Activated T-cell treated with anti-CD3 and anti-CD28 coated beads, Interleukin-2, amount 50 U/mL, for 1 hour (primary cell): ENCODE measurements around the gene TBX4.
A peak's percentile ranks its signal among the peaks of the same experiment; 100 is the strongest.

Source experiments
- DNase-seq: peaks from one replicate; pipeline ENCODE4 v3.0.0-alpha.2; 2020

The TBX4 gene

DNA sequence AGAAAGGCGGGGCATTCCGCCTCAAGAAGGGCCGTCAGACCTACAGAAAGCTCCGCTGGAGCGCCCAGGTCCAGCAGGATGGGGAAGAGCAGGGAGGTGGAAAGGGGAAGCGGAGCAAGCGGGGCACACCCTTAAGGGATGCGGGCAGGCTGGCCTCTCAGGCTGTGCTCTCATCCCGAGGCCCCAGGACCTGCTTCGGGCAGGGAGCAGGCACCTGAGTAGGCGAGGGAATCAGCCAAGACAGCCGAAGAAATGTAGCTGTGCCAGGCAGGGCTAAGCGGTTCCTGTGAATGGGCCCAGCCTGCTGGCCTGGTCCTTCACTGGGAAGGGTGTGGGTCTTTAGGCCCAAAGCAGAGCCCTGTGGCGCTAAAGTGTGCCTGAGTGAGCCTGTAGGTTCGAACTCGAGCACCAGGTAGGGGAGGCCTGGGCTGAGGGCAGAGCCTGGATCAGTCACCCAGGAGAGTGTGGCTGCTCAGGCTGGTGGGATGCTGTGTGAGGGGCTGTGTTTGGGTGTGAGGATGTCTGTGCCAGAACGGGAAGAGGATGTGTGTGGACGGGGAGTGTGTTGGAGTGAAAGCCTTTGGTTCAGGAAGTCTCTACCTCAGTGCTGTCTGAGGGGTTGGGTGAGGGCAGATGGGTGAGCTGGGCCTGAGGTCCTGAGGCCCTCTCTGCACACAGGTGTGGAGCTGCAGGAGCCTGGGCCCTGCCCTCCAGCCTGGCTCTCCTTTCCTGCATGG, 3.3 kb downstream of the TBX4 start:
- no peak for DNase-seq

DNA sequence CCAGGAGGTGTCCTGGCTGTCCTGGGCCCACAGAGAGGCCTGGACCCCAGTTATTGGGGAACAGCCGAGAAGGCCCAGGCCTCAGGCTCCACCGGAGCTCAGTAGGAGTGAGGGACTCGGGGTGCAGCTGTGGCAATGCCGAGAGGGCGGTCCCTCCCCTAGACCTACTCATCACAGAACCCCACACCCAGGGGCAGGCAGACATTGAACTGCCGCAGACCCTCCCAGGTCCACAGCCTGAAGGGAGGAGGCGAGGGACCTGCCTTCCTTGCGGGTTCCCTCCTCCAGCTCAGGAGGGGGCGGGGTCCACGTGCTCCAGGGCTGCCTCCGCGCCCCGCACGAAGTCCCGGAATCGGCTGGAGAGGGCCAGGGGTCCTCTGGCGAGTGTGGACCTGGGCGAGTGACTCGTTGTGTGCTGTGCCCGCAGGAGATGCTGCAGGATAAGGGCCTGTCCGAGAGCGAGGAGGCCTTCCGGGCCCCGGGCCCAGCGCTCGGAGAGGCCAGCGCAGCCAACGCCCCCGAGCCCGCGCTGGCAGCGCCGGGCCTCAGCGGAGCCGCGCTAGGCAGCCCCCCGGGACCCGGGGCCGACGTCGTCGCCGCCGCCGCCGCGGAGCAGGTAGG, 3.9 kb downstream of the TBX4 start:
- DNase-seq = no peak

DNA sequence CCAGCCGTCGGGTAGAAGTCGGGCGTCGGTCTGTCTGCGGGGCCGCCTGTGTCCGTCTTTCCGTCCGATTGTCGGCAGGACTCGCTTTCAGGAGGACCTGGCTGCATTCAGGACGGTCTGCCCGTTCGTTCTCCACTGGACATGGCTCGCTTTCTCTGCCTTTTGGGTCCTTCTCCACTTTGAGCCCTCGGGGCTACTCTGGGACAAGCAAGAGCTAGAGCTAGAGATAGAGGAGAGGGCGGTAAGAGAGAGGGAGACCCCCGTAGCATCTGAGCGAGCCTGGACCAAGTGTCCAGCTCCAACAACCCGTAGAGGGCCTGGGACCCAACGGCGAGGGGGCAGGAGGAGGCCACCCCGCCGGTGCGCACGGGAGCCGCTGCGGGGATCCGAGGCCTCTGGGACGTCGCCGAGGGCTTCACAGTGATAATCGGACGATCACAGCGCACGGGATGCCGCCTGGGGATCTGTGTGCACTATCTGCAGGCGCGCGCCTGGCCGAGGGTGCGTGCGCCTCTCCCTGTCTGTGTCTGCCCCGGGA, 4.5 kb downstream of the TBX4 start:
- no peak for DNase-seq

DNA sequence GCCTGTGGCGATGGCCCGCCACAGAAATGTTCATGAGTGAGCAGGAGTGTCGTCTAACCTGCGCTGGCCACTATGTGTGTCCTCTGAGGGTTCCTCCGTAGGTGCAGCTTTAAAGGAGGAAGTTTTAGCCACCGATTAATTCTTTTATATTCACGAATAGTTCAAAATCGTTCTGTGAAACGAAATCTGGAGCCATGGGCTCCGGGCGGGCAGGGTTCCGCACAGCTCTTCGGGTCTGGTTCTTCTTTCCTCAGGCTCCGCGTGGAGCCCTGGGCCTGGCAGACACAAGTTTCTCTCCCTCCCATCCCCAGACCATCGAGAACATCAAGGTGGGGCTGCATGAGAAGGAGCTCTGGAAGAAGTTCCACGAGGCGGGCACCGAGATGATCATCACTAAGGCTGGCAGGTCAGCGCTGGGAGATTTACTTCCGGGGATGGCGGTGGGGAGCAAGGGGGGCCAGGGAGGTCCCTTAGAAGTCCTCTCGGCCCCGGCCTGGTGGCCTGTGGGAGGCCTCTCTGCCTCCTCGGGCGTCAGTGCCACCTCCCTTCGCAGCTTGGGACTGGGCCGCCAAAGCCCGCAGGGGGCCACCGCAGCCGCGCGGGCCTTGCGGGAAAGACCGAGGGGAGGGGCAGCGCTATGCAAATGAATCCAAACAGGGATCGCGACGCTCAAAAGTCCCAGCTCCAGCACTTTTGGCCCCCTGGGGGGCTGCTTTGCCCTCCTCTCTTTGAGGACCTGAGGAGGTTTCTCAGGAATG, 5.2 kb downstream of the TBX4 start:
- no peak for DNase-seq

GRCh38 chr17:61458000-61458399, 5.8 kb downstream of the TBX4 start:
- DNase-seq = no peak

GRCh38 chr17:61458421-61459141, 6.4 kb downstream of the TBX4 start:
- DNase-seq = no peak

- no peak for DNase-seq
Observed at GRCh38 chr17:61459142-61459809, 7.1 kb downstream of the TBX4 start.

GRCh38 chr17:61459939-61460718, 7.9 kb downstream of the TBX4 start:
- no peak for DNase-seq

- no peak for DNase-seq
Observed at GRCh38 chr17:61460796-61461585, 8.8 kb downstream of the TBX4 start.

- DNase-seq = no peak
Observed at GRCh38 chr17:61461586-61461966, 9.4 kb downstream of the TBX4 start.

- no peak for DNase-seq
Observed at GRCh38 chr17:61461967-61462718, 9.9 kb downstream of the TBX4 start.

- no peak for DNase-seq
Observed at GRCh38 chr17:61462719-61463315, 10.6 kb downstream of the TBX4 start.

DNA sequence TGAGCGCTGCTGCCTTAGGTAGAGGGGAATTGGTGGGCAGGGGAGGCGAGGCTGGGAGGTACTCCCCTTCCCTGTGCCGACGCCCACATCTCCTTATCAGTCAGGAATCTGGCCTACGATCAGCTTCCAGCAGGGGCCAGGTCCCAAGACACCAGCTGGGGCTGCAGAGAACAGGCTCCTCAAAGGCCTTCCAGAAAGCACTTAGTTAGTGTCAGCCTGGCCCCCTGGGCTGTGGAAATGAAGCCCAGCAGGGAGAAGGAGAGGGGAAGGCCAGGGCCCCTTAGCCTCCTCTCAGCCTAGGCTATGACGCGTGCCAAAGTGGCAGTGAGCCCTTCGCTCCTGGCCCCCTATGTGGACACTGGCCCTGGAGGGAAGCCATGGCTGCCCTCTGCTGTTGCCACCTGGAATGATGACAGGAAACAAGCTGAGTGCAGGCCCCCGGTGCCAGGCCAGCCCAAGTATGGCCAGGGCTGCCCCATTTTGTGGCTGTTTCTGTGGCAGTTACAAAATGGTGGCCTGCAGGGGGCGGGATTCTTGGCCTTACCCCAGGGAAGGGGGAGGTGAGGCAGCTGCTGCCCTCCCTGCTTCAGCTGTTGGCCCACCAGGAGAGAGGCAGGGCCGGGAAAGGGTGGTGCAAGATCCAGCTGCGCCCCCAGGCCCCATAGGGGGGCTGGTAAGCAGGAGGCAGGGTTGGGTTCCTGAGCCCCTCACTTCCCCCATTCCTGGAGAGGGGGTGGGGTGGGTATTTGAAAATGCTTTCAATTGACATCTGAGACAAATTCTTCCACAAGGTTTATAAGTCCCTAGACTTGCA, 11.3 kb downstream of the TBX4 start:
- no peak for DNase-seq

GRCh38 chr17:61464130-61464842, 12.1 kb downstream of the TBX4 start:
- peak; percentile 8 for DNase-seq

GRCh38 chr17:61464843-61465180, 12.6 kb downstream of the TBX4 start:
- no peak for DNase-seq

- DNase-seq = no peak
Observed at GRCh38 chr17:61465550-61466237, 13.5 kb downstream of the TBX4 start.

GRCh38 chr17:61466246-61466645, 14.0 kb downstream of the TBX4 start:
- no peak for DNase-seq
